Stimulated activated CD4-positive, alpha-beta T cell treated with anti-CD3 and anti-CD28 coated beads, Interleukin-1b, Interleukin-23, amount 100 ng/mL, for 1 hour (primary cell): ENCODE results near the gene SLC46A1.
"Not testable (repeated sequence)": the region's sequence is repeated elsewhere in the genome, so short reads cannot be mapped to it uniquely, and the experiment has no call there.

Source experiments
- DNase-seq, 2 donors: peaks; one replicate each; pipeline ENCODE4 v3.0.0-alpha.2; 2020; ENCODE audit warnings: low read depth in 2 of 2

SLC46A1 gene

GRCh38 chr17:28405632-28406472, at the start of gene SLC46A1:
Gene SLC46A1, minus strand, starts transcription at chr17:28406212. Its CDS starts 98 bp downstream, at chr17:28406114.
- peak in 1 of 2 donors; percentile 45 for DNase-seq

GRCh38 chr17:28449859-28450258, 43.8 kb upstream of the SLC46A1 start:
- DNase-seq: no peak

GRCh38 chr17:28447396-28447760, 41.4 kb upstream of the SLC46A1 start:
- DNase-seq: no peak

GRCh38 chr17:28446716-28447395, 40.8 kb upstream of the SLC46A1 start:
- DNase-seq: no peak

- DNase-seq: no peak
Observed at GRCh38 chr17:28443901-28444638, 38.1 kb upstream of the SLC46A1 start.

GRCh38 chr17:28434326-28434725, 28.3 kb upstream of the SLC46A1 start:
- not testable (repeated sequence) for DNase-seq

- no peak for DNase-seq
Observed at GRCh38 chr17:28433721-28434120, 27.7 kb upstream of the SLC46A1 start.

- DNase-seq: not testable (repeated sequence)
Observed at GRCh38 chr17:28427982-28428381, 22.0 kb upstream of the SLC46A1 start.

- no peak for DNase-seq
Observed at GRCh38 chr17:28427371-28427770, 21.4 kb upstream of the SLC46A1 start.

- no peak for DNase-seq
Observed at GRCh38 chr17:28426081-28426519, 20.1 kb upstream of the SLC46A1 start.

- DNase-seq: no peak
Observed at GRCh38 chr17:28425206-28425605, 19.2 kb upstream of the SLC46A1 start.

- no peak for DNase-seq
Observed at GRCh38 chr17:28421787-28422305, 15.8 kb upstream of the SLC46A1 start.

GRCh38 chr17:28416703-28417311, 10.8 kb upstream of the SLC46A1 start:
- peak; percentile 9 to 12 for DNase-seq

- DNase-seq: no peak
Observed at GRCh38 chr17:28415886-28416285, 9.9 kb upstream of the SLC46A1 start.

- DNase-seq: no peak
Observed at GRCh38 chr17:28413804-28414203, 7.8 kb upstream of the SLC46A1 start.

- no peak for DNase-seq
Observed at GRCh38 chr17:28412099-28412498, 6.1 kb upstream of the SLC46A1 start.

- no peak for DNase-seq
Observed at GRCh38 chr17:28407974-28408306, 1.9 kb upstream of the SLC46A1 start.

GRCh38 chr17:28407130-28407973, 1.3 kb upstream of the SLC46A1 start:
- no peak for DNase-seq

- no peak for DNase-seq
Observed at GRCh38 chr17:28406473-28406814, 432 bp upstream of the SLC46A1 start.

- DNase-seq: no peak
Observed at GRCh38 chr17:28404812-28405570, 1.0 kb downstream of the SLC46A1 start.
